Glomerular visceral epithelial cell (primary cell): ENCODE results near the gene TEX264.

Source experiments
- DNase-seq: peaks from one replicate; pipeline ENCODE4 v3.0.0-alpha.2; 2016; ENCODE audit errors: extremely low spot score

Gene TEX264

DNA sequence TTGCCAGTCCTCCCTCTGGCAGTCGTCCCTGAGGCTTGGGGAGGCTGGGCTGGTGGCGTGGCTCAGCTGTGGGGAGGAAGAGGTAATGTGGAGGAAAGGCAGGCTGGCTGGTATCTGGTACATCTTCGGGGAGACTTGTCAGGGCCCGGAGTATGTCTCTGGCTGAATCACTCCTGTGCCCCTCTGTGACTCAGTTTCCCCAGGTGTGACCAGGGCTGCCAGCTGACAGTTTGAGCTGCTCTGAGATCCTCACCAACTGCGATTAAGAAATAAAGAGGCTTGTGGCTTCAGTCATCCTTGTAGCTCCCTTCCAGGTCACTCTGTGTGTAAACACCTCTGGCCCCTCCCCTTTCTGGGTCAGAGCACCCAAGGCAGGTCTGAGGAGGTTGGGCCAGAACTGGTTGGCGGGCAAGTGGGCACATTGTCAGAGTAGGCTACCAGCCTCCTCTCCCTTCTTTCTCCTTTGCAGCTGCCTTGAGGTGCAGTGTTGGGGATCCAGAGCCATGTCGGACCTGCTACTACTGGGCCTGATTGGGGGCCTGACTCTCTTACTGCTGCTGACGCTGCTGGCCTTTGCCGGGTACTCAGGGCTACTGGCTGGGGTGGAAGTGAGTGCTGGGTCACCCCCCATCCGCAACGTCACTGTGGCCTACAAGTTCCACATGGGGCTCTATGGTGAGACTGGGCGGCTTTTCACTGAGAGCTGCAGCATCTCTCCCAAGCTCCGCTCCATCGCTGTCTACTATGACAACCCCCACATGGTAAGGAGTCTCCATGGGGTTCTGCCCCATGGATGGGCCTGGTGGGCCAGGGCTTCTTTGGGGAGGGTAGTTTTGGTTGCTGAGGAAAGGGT, 3.0 kb downstream of the TEX264 start:
- no peak for DNase-seq

DNA sequence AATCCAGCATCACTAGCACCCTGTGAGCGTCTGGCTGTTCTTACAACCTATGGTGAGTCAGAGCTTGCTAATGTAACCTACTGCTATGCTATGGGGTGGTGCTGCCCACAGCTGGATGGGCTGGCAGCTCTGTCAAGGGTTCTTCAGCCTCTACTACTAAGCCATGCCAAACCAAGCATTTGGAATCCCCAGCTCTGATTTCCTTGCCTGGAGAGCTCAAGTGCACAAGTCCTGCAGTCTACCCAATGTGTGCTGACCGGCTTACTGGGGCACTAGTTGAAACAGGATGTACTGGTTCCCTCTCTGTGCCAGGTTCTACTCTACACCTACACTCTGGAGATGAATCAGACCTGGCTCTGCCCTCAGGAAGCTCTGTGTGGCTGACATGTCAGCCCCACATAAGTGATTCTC, 4.2 kb downstream of the TEX264 start:
- peak; percentile 64 for DNase-seq

DNA sequence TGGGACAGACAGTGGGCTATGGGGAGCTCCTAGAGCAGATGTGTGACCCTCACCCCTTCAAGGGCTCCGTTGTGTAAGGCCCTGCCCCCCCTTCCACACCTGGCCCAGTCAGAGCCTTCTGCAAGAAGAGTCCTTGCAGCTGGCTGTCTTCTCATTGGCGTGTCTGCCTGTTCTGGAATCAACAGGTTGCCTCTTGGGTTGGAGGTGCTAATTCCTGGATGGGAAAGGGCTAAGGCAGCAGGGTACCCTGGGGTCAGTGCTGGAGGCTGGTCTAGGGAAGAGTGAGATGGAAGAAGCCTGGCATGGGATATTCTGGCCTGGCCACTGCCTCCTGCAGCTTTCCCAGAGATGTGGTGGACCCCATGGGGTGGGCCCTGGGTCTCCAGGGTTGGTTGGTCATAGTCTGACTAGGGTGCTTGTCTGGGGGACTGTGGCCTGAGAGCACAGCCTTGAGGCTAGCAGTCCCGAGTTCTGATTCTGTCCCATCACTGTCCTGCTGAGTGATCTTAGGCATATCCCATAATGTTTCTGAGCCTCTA, 5.1 kb downstream of the TEX264 start:
- no peak for DNase-seq

DNA sequence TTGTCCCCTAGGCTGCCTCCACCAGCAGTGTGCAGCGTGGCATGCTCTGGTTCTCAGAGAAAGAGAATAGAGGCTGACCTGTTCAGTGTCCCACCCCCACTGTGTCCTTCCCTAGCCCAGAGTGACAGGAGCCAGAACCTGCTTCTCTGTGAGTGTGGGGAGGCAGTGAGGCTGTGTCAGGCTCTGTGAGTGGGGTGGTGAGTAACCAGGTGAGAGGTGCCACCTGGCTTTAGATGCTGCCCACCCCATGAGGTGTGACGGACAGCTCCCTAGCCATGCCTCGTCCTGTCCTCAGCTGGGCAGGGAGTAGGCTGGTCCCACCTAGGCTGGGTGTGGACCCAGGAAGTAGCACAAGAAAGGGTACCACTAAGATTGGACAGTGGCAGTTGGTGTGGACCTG, 6.3 kb downstream of the TEX264 start:
- no peak for DNase-seq

DNA sequence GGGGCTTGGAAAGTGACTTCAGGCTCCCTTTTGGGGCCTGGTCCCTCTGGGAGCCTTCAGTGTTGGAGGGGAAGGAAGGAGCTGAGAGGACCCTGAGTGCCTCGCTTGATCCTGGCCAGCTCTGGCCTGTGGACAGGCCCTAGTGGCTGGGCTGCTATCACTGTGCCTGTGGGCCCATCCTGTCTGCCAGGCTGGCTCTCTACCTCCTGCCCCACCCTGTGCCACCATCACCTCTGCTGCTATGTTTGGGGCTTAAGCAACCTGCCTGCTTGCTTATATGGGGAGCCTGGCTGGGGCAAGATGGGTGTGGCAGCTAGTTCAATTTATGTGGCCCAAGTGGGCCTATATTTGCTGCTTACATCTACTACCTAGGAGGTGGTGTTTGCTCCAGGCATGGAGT, 7.1 kb downstream of the TEX264 start:
- no peak for DNase-seq

DNA sequence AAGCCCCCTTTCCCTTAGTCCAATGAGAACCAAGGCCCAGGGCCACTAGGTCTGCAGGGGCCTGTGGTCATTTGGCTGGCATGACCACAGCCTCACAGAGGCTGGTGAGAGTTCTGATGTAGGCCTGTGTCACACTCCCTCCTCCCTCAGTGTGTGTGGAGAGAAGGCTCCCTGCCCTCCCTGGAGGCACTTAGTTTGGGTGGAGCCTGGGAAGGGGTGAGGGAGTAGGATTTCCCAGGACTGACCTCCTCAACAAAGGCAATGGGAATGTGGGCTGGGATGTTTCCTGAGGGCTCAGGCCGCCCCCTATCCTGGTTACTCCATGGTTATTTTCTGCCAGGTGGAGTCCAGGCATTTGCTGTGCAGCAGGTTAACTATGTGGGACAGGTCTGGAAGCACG, 7.6 kb downstream of the TEX264 start:
- no peak for DNase-seq

DNA sequence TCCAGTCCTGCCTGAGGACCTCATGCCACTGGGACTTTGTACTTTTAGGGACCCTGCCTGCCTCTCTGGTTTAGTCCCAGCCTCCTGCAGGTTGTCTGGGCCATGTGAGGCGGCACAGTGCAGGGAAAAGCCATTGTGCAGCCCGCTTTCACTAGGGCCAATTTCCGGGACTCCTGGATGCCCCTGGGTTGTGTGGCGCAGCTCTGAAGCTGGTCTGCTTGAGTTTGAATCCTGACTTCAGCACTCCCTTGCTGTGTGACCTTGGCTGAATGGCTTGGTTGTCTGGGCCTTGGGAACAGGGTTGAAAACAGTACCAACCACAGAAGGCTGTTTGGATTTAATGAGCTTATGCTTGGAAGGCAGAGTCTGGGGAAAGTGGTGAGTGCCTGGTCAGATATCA, 8.3 kb downstream of the TEX264 start:
- DNase-seq: no peak

DNA sequence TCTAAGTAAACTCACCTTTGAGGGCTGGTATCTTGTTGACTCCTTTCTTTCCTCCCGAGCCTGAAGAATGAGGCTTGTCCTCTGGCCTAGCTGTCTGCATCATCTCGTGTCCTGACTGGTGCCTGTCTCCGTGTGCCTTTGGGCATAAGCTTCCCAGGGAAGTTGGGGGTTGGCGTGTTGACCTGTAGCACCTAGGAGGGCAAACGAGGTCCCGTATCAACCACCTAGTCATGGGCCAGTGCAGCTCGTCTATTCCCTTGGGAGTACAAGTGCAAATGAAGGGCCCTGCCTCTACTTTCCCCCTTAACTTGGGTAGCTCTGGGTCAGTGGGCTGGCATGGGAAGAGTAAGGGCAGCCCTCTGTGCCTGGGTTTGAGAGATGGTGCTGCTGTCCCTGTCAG, 8.7 kb downstream of the TEX264 start:
- DNase-seq: no peak

DNA sequence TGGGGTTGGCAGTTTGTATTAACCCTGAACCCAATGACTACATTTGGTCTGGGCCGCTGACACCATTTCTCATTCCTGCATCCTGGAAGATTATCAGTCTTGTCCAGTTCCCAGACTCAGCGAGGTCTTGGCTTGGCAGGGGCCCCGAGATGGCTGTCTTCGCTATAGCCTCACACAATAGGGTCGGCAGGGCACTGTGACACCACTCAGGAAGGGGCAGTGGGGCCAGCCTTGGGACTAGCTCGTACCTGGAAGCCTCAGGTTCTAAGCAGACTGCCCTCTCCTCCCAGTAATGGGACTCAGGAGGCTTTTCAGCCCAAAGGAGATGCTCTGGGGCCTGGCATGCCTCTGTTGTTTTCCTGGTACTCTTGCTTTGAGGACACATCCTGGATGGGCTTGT, 9.1 kb downstream of the TEX264 start:
- no peak for DNase-seq

DNA sequence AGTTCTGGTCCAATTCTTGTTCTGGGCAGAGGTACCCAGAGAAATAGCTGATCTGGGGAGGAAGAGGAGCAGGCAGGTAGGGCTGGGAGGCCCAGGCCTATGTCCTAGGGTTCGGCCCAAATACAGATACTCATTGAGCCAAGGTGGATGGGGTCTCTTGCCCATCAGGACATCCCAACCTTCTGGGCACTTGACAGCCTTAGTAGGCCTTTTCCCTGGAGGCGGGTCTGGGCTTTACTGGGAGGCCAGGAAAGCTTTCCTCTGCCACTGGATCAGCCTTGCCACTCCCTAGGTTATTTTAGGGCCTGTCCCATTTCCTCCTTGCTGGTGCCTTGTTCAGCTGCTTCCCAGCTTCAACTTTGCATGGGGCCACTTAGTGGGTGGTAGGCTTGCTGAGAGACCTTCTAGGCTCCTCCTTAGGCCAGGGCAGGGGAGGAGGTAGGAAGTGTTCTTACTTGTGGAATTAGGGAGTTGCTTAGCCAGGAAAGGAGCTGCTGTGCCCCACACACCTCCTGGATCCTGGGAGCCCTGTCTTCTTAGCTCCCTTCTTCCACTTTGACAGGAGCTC, 9.7 kb downstream of the TEX264 start:
- DNase-seq: no peak

DNA sequence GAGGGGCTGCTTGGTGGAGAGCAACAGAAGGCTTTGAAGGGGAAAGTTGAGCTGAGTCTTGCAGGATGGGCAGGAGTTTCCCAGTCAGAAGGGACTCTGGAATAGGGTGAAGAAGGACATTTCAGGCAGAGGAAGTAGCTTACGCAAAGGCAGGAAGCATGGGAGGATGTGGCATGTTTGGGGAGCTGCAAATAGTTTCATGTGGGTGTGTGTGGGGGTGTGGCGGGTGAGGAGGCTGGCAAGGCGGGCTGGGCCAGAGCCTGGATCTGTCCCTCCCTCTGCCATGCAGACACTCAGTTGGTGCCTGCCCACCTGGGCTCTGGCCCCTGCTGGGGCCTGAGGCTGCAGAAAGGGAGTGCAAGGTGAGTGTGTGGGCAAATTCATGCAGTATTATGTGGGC, 10.4 kb downstream of the TEX264 start:
- no peak for DNase-seq

DNA sequence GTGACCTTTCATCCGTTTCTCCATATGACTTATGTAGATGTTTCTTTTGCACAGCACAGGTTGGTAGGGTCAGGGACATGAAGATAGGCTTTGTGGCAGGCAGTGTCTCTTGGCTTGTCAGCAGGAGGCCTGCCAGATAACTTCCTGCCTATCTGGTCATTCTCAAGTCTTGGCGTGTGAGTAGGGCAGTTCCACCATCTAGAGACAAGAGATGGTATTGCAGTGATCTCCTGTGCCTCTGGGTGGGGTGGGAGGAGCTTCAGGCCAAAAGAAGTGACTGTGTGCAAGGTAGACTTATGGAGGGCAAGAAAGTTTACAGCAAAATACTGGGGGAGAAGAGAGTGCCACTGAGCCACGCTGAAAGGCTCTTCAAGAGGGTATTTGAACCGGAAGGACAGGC, 11.0 kb downstream of the TEX264 start:
- DNase-seq: peak; percentile 79

DNA sequence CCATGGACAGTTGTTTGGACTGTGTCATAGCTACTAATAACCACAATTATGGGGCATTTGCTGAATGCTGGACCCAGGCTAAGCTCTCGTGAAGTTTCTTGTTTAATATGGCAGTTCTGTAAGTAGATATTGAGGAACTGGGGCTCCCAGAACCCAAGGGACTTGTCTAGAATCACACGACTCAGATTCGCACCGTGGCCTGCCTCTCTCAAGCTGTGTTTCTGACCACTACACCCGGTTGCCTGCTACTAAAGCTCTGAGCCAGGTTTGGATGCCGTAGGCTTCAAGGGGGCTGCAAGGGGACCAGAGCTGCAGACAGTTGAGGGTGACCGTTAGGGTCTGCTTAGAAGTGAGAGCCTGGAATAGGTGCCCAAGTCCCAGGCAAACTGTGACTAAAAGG, 11.5 kb downstream of the TEX264 start:
- no peak for DNase-seq

DNA sequence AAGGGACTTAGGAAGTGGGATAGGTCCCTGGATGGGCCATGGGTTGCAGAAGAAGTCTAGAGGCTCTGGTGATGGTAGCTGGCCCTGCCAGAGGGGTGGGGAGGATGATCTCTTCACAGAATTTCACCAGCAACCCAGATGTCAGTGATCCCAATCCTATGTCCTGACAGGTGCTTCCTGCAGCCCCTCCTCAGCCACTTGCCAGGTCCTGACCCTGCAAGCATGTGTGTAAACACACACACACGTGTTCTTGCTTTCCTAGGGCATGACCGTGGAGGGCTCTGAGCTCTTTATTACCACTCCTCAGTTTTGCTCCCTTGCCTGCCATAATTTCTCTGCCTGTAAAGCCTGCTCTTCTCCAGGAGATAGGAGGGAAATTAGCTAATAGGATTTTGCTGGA, 12.5 kb downstream of the TEX264 start:
- no peak for DNase-seq

DNA sequence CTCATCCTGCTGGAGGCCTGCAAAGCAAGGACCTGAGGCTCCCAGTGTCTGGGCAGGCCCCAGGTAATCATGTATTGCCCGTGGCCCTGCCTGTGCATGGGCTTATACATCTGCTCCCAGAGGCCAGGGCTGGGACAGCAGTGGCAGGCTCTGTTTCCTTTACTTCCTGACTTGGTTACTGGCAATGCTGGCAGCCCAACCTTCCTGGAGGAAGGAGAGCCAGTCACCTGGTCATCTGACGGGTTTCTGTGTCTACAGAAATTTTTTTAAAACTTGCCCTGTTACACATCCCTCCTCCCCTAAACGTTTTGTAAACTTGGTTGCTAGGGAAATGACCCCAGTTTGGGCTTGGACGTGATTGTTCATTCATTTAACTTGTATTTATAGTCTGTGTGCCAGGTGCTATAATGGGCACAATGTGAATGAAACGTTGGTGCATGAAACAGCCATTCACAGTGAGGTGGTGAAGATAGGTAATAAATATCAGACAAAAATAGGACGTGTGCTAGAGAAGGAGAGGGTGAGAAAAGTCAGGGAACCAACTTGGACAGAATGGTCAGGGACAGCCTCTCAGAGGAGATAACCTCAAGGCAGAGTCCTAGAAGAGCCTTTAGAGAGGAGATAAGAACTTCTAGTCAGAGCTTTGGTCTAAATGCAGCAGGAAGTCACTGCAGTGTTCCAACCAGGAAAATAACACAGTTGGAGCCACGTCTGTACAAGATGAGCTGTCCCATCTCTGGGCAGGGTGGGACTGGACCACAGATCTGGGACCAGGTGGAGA, 14.1 kb downstream of the TEX264 start:
- no peak for DNase-seq

DNA sequence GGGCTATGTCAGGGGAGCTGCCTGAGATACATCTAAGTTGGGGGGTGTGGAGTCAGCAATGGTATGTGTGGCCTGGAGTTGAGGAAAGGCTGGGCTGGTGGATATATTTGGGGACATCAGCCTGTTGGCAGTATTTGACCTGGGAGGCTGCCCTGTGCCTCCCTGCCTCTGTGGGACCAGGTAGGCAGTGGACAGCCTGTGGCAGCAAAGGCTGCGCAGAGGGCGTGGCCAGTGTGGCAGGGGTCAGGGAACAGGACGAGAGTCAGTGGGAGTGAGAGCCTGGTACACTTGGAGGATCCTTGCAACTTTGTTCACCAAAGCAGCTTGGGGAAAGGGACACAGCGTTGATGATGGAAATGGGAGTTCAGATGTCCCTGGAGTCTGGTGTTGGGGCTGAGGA, 15.0 kb downstream of the TEX264 start:
- DNase-seq: no peak

DNA sequence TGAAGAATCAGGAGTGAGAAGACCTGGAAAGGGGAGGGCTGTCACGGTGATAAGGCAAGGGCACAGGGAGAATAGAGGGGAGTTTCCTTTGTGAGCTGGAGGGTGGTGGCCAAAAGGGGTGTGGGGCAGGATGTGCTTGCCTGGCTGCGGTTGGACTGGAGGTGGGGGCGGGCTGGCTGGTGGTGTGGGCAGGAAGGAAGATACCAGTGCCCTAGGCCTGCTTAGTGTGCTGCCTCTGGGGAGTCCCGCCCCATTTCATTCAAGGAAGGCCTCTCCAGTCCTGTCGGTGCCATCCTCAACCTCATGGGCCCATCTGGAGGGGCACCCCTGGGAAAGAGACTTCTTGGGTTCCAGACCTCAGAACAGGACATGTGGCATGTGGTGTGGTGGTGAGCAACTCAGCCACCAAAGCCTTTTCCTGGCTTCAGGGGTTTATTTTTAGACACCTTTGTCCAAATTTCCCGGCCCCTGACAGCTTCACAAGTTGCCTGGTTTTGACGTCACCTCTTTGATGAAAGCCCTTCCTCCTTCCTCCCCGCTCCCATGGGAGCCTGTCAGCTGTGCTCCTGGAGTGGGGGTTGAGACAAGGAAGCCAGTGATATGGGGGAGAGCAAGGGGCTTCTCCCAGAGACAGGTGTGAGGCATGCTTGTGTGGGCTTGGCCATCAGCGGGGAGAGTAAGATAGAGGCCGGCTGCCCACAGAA, 15.6 kb downstream of the TEX264 start:
- DNase-seq: peak; percentile 66

DNA sequence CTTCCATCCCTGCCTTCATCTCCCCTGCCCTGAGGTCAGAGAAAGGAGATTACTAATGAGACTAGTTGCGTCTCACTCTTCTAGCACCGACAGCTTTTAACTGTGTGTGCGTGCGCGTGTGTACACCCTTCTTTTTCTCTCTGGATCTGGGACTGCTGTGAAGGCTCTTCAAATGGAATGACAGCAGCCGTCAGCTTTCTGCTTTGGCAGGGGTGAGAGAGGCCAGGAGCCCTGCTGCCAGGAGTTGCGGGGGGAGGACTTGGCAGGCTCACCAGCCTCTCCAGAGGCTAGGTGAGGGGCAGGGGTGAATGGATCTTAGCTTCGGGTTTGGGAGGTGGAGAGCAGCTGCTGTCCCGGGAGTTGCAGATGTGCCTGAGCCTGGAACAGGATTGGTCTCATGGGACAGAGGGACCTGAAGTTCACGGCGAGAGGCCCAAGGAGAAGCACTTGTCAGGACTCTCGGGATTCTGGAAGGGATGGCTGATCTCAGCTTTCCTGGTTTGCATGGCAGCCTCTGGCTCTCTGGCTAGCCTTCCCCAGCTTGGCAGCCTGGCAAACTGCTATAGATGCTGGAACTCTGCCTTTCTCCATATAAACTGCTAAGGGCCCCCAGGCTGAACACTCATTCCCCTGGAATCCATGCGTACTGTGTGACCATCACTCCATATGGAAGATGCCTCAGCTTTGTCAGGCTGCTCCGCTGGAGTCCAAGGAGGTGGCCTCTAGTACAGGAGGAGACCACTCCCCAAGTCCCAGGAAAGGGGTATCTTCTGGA, 16.6 kb downstream of the TEX264 start:
- DNase-seq: no peak

DNA sequence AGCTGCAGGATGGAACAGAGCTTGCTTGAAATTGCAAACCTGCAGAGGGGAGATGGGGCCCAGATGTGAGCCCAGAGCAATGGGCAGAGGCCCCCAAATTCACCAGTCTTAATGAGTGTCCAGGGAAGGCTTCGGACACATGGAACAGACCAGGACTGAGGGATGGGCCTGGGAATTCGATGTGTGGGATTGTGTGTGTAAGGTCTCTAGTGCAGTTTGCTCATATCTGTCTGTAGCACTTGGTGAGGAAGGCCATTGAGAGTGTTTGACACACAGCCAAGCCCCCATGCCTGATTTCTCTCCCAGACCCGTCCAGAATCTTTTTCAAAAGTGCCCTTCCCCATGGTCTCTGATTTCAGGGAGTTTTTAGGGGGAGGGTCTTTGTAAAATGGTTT, 17.2 kb downstream of the TEX264 start:
- DNase-seq: no peak

DNA sequence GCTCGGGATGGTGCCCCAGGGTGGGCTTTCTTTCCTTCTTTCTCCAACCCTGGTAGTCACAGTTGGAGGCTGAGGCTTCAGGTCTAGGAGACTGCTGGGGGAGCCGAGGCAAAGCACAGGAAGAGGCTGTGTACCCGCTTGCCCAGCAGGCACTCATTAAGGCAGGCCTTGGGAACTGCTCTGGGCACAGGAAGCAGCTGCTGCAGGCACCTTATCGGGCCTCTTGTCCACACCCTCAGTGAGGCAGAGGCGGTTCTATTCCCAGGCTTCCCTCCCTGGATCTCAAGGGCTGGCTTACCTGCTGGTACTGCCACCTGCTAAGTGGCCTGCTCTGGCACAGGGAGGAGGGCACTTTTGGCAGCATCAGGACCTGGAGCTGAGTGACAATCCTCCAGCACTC, 20.0 kb downstream of the TEX264 start:
- DNase-seq: no peak

DNA sequence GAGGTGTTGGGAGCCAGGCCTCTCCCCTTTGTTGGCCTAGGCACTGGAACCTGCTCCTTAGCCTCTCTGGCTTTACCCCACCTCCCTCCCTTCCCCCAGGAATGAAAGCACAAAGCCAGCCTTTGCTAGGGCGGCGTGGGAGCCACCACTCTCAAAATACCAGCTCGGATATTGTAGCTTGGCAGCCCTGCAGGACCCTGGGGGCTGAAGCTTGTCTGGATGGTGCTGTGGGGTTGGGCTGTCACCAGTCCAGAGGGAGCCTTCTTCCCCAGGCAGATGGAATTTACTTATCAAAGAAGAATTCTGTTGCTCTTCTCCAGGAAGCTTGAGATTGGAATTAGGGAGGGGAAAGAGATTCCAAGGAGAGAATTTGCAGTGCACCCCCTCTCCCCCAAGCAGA, 20.9 kb downstream of the TEX264 start:
- no peak for DNase-seq
